ENCODE results near the gene FBXO11. TPM values are rescaled to one million over a fixed set of nuclear protein-coding genes. Genes with fewer than 3 reads are reported as not detected.

Gene FBXO11
- total and polyA plus RNA-seq, 7 donors, result 13.4 to 71.7 (median 43.8) TPM

Small RNAs within 50 kb of the gene (small RNA-seq; reads per million reads assigned to genes)
- gene RF00026, result 0 reads per million in 3 donors
- gene RPL36AP15, result 0 reads per million in 3 donors

Other genes starting within 250 kb of the FBXO11 start
- 10 to 100 TPM; 29.5 to 48.2 (median 37.9) TPM for gene MSH6, start 123.4 kb downstream of the FBXO11 start, total RNA-seq
- gene MSH6, start 123.4 kb downstream of the FBXO11 start, polyA plus RNA-seq, result 10 to 100 TPM in 1 of 3 donors, 1 to 10 TPM in 2; 2.3 to 18.3 (median 3.0) TPM

Measured in sigmoid colon (tissue), 7 donors.